WTC11 (cell line): ENCODE data around the gene RASGRF2.

Experiments
- CREB1 ChIP-seq: sonication (generic); formaldehyde crosslinking; IDR thresholded peaks from 2 replicates; pipeline ENCODE4 v1.8.0; 2023; ENCODE audit warnings: mild to moderate bottlenecking, missing genetic modification reagents
- JUN ChIP-seq: sonication (generic); formaldehyde crosslinking; IDR thresholded peaks from 2 replicates; pipeline ENCODE4 v1.8.0; 2023; ENCODE audit warnings: mild to moderate bottlenecking, missing genetic modification reagents
- NR2C2 ChIP-seq: sonication (generic); formaldehyde crosslinking; IDR thresholded peaks from 2 replicates; pipeline ENCODE4 v1.8.0; 2022; ENCODE audit warnings: mild to moderate bottlenecking, missing genetic modification reagents
- TF ChIP-seq, protein P1 (sequence below): fragments of 200-600 bp; IDR thresholded peaks from 2 replicates; pipeline ENCODE4 v1.8.0; 2022; ENCODE audit warnings: antibody characterized with exemption
- TF ChIP-seq, protein P2 (sequence below): sonication (generic); formaldehyde crosslinking; IDR thresholded peaks from 2 replicates; pipeline ENCODE4 v1.8.1; 2023; ENCODE audit warnings: mild to moderate bottlenecking, moderate library complexity, missing genetic modification reagents

DNA sequence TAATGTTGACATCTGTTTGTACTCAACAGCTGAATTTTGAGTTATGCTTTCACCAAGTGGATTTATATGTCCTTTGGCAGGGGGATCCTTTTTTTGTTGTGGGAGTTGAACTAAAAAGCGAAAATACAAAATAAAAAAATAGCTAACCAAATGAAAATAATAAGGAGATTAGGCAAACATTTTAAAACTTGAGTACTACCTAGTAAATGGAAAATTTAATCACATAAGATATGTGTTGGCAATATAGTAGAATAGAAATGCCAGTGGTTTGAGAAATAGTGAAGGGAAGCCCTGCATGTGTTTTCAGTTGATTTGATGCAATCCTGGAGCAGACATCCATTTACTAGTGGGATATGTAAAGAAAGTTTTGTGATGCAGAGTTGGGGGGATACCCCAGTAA lies 98.0 kb downstream of the RASGRF2 start:
- TF ChIP-seq, protein P1, sequence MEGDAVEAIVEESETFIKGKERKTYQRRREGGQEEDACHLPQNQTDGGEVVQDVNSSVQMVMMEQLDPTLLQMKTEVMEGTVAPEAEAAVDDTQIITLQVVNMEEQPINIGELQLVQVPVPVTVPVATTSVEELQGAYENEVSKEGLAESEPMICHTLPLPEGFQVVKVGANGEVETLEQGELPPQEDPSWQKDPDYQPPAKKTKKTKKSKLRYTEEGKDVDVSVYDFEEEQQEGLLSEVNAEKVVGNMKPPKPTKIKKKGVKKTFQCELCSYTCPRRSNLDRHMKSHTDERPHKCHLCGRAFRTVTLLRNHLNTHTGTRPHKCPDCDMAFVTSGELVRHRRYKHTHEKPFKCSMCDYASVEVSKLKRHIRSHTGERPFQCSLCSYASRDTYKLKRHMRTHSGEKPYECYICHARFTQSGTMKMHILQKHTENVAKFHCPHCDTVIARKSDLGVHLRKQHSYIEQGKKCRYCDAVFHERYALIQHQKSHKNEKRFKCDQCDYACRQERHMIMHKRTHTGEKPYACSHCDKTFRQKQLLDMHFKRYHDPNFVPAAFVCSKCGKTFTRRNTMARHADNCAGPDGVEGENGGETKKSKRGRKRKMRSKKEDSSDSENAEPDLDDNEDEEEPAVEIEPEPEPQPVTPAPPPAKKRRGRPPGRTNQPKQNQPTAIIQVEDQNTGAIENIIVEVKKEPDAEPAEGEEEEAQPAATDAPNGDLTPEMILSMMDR, result no peak
- TF ChIP-seq, protein P2, sequence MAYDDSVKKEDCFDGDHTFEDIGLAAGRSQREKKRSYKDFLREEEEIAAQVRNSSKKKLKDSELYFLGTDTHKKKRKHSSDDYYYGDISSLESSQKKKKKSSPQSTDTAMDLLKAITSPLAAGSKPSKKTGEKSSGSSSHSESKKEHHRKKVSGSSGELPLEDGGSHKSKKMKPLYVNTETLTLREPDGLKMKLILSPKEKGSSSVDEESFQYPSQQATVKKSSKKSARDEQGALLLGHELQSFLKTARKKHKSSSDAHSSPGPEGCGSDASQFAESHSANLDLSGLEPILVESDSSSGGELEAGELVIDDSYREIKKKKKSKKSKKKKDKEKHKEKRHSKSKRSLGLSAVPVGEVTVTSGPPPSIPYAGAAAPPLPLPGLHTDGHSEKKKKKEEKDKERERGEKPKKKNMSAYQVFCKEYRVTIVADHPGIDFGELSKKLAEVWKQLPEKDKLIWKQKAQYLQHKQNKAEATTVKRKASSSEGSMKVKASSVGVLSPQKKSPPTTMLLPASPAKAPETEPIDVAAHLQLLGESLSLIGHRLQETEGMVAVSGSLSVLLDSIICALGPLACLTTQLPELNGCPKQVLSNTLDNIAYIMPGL, result no peak
- TF ChIP-seq CREB1 (no peak), JUN (no peak), NR2C2 (CRISPR knock-in tag) (no peak)
